NCI-H1105 (cell line): Measurements from ENCODE around the gene RNF123.

Experiments used
- DNase-seq: peaks from one replicate; lab custom pipeline; 2025; lab: John Stamatoyannopoulos, UW

Gene RNF123

DNA sequence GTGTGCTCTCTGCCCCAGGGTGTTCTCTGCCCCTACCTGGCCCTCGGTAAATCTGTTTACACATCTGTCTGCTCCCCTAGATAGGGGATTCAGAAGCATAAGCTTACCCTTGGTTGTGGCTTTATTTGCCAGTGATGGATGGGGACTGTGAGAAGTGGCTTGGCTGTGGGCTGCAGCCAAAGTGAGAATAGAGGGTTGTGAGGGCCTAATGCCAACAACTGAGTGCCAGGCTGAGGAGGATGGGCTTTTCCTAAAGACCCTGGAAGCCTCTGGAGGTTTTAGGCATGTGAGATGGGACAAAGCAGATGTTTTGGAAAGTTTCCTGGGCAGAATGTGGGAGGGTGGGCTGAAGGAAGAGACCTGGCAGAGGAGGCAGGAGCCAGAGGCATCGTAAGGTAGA, 30.6 kb upstream of the RNF123 start:
- DNase-seq, result no peak

DNA sequence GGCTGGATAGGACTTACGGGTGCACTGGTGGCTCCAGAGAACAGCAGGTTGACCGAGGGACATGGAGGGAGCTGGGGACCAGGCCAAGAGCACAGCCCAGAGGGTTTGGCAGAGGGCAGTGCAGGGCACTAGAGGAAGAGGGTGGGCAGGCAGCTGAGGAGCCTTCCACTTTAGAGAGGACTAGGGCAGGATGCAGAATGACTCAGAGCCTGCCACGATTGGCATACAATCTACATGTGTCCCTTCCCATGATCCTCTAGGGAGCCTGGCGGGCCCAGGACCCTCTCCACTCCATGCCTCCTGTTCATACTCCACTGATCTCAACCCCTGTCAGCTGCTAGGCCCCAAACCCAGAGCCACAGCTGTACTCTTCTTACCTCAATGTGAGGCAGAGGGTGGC, 29.6 kb upstream of the RNF123 start:
- no peak for DNase-seq

DNA sequence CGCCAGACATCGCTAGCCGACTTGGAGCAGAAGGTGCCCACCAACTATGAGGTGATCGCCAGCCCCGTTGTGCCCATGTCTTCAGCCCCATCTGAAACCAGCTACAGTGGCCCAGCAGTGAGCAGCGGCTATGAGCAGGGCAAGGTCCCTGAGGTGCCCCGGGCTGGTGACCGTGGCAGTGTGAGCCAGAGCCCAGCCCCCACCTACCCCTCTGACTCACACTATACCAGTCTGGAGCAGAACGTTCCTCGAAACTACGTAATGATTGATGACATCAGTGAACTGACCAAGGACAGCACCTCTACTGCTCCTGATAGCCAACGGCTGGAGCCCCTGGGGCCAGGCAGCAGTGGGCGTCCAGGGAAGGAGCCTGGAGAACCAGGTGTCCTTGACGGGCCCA, 28.1 kb upstream of the RNF123 start:
- DNase-seq, result no peak

DNA sequence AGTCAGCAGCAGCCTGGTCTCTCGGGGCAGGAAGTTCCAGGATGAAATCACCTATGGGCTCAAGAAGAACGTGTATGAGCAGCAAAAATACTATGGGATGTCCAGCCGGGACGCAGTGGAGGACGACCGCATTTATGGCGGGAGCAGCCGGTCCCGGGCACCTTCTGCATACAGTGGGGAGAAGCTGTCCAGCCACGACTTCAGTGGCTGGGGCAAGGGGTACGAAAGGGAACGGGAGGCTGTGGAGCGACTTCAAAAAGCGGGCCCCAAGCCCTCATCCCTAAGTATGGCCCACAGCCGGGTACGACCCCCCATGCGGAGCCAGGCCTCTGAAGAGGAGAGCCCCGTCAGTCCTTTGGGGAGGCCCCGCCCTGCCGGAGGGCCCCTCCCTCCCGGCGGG, 27.3 kb upstream of the RNF123 start:
- no peak for DNase-seq

DNA sequence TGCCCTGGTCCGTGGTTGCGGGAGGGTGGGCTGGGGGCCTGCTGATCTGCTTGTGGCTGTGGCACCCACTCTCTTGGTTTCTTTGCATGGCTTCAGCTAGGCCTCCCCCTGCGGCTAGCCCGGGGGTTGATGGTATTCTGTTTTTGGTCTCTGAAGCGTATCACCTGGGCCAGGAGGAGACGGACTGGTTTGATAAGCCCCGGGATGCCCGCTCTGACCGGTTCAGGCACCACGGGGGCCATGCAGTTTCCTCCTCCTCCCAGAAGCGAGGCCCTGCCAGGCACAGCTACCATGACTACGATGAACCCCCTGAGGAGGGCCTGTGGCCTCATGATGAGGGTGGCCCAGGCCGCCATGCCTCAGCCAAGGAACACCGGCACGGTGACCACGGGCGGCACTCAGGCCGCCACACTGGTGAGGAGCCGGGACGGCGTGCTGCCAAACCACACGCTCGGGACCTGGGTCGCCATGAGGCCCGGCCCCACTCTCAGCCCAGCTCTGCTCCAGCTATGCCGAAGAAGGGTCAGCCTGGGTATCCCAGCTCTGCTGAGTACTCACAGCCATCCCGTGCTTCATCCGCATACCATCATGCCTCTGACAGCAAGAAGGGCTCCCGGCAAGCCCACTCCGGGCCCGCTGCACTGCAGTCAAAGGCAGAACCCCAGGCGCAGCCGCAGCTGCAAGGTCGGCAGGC, 26.5 kb upstream of the RNF123 start:
- DNase-seq, result no peak

DNA sequence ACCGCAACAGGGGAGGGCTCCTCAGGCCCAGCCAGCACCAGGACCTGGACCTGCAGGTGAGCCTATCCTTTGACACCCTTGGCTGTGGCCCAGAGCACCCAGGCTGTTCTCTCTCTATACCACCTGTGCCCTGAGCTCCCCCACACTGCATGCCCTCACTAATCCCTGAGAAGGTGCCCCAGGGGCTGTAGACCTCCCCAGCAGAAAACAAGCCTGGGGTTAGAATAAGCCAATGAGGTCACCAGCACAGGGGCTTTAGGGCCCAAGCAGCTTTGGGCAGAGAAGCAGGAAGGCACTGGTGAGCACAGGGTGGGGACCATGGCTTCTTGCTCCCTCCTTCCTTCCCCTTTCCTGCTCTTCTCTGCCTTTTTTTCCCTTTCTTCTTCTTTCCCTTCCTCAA, 25.5 kb upstream of the RNF123 start:
- no peak for DNase-seq

DNA sequence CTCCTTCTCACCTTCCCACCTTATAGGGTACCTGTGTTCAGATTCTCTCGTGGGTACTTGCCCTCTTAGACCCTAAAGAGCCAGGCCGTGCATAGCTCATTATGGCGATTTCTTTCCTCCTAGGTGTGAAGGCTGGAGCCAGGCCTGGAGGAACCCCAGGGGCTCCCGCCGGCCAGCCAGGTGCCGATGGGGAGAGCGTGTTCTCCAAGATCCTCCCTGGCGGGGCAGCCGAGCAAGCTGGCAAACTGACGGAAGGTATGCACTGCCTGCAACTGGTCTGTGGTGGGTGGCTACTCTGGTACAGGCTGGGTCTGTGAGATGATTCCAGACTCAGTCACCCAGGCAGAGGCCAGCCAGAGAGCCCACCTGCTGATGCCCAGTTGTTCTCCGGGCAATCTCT, 25.1 kb upstream of the RNF123 start:
- no peak for DNase-seq

DNA sequence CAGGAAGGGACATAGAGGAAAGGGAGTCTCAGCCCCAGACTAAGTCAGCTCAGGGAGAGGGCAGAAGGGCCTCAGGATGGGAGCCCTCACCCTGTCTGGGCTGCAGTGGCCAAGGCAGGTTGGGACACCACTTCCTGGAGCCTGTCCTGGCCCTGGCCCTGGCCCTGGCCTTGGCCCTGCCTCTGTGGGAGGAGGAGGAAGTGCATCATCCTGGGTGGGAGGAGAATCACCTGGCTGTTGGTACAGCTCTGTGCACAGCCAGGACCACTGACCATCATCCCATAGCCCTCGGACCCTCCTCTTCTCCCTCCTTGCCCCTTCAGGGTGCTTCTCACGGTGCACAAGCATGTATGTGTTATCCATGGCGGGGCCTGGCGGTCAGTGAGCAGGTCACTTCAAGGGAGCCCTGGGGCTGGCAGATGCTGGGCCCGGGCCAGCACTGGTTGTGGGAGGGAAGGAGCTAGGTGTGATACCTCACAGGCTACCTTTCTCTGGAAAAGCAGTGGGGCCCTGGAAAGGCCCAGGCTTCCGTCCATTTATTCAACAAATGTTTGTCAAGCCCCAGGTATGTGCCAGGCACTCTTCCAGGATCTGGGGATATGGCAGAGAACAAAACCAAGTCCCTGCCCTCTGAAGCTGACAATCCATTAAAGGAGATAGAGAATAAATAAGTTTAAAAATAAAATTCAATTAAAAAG, 23.4 kb upstream of the RNF123 start:
- DNase-seq, result no peak

DNA sequence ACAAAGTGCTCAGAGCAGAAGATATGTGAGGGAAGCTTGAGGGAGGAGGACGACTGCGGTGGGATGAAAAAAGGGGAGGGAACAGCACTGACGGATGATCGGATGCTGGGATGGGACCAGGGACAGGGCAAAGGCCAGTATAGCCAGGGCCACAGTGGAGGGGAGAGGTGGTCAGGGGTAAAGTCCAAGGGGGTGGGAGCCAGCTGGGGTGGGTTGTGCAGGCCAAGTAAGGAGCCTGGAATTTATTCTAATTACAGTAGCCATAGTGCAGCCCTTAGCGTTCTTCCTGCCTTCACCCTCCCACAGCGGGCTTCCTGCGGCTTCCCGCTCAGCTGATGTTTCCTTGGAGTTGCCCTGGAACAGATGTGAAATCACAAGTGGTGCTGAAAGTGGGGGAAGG, 22.8 kb upstream of the RNF123 start:
- no peak for DNase-seq

DNA sequence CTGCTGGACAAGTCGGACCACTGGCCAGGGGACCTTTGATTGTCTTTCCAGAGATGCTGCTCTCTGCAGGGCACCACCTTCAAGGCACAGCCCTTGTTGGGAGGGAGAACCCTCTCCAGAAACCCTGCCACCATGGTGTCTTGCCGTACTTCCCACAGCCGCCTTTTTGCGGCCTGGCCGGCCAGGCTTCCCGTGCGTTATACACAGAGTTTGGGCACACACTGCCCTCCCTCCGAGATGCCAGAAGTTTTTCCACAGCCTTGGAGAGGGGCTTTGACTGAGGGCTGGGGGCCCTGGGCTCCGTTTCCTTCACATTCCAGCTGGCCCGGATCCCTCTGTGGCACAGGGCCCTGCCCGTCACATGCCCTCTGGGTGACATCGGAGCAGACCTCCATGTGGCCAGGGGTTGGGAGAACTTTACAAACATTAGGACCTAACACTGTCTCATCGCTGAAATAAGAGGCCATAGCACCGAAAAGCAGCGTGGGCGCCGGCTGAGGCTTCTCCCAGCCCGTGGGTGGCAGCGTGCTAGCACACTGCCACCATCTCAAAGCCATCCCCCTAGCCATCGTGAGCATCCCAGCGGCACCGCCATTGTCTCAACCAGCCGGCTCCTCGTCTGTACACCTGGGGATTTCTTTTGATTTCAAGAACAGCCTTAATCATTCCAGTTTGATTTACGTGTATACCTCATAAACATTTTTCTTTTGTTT, 21.5 kb upstream of the RNF123 start:
- DNase-seq, result no peak

DNA sequence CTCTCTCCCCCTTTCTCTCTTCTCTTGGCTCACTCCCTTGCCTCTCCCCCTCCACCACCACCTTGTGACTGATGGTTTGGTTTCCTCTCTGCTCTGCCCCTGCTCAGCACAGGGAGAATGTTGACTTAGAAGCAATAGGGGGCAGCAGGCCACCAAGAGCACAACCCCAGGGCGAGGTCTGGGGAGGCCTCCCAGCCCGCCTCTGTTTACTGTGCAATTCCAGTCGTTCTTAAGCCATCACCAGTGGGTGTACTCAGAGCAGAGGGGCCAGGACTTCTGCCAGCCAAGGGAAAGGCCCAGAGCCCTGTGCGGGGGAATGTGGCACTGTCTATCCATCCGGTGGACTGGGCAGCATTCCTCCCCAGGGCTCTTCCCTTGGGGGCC, 21.0 kb upstream of the RNF123 start:
- DNase-seq, result no peak

DNA sequence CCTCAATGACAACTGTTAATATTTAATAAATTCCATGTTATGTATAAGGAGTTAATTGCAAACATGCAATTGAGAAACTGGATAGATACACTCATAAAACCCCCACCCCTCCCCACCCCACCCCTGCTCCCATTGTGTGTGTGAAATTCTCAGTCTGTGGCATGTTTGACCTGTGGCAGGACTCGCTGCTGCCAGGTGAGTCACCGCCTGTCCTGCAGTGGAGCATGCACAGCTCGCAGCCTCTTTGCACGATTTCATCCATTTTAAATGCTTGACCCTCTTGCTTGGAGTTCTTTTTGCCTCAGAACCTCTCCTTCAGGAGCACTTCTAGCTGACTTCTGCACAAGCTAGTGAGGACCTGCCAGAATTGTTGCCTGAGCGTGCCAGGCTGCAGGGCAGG, 20.5 kb upstream of the RNF123 start:
- DNase-seq, result no peak

DNA sequence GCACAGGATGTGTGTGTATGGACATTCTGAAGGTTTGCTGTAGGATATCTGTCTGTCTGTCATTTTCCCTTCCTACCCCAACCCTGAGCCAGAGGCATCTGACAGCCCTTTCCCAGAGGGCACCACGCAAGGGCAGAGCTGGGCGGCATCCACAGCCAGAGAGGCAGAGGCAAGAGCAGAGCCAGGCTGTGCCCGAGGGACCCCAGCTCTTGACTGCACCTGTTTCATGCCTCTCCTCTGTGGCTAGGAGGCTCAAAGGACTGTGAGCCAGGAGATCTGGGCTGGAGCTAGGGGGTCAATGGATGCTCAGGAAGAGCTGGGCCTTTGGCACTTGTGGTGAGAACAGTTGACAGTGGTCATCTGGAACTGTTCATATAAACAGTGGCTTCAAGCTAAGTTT, 20.0 kb upstream of the RNF123 start:
- DNase-seq, result no peak

DNA sequence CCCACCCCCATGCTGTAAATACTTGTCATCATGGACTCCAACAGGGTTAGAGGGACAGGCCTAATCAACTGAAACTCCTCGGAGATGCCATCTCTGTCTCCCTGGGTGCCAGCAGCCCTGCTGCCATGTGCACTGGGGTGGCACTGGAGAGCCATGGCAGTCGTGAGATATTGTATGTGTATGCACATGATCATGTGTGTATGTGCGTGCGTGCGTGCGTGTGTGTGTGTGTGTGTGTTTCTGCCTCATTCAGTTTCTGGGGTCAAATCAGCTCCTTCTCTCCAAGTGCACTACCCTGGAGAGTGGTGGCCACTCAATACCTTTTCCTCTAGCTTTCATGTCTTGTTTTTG, 18.4 kb upstream of the RNF123 start:
- DNase-seq, result no peak

DNA sequence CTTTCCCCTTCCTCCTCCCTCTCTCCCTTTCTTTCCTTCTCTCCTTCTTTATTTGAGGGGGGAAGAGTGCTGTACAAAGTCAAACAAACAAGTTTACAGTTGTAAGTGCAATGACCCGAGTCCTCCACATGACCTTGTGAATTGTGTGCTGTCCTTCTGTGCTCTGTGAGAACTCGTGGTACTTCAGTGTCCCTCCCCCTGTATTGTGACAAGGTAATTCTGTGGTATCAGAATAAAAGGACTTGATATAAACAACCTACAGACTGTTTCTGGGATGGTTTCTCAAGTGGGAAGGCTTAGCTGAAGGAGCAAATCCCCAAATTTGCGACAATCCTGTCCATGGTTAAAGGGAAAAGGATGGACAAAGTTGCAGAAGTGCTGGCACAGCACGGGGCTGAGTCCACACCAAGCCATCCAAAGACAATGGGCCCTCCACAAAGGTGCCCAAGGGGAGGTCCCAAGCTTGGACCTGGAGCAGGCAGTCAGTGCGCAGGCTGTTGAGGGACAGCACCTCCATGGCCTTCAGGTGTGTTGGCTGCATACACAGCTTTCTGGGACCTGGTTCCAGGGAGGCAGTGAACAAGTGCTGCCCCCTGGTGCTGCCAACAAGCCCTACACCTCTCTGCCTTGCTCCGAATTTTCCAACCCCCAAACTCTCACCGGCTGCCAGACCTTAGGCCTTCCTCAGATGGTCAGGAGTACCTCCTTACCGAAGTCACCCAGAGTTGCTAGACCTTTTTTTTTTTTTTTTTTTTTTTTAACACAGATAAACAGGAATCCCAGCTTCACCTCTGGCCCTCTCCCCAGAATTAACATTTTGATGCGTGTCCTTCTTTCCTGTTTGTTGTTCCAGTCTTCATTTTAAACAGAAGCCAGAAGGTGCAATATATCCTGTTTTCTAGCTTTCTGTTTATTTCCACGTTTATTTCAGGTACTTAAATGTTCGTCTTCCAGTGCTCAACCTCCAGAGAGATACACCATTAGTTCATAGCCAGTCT, 17.8 kb upstream of the RNF123 start:
- no peak for DNase-seq

DNA sequence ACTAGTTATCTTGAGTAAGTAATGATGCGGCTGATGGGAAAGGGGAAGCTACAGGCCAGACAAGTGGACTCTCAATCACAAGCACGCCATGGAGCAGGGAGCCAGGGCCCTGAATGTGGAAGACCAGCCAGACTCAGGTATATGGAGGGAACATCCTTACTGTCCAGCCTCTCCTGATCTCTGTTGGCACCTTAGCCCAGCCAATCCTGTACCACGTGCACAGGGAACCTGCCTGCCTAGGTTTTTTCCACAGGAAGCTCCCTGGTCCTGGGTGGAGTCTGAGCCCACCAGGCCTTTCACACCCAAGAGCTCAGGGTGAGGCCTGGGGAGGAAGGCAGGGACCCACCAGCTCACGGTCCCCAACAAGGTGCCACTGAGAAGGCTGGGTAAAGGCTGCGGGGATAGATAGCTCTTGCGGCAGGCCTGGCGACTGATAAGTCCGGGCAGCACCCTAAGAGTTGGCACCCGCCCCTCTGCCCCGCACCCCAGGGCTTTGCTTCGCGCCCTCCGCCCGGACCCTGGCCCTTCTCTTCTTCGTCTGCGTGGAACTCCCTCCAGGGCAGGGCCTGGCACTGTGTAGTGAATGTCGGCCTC, 16.1 kb upstream of the RNF123 start:
- no peak for DNase-seq

DNA sequence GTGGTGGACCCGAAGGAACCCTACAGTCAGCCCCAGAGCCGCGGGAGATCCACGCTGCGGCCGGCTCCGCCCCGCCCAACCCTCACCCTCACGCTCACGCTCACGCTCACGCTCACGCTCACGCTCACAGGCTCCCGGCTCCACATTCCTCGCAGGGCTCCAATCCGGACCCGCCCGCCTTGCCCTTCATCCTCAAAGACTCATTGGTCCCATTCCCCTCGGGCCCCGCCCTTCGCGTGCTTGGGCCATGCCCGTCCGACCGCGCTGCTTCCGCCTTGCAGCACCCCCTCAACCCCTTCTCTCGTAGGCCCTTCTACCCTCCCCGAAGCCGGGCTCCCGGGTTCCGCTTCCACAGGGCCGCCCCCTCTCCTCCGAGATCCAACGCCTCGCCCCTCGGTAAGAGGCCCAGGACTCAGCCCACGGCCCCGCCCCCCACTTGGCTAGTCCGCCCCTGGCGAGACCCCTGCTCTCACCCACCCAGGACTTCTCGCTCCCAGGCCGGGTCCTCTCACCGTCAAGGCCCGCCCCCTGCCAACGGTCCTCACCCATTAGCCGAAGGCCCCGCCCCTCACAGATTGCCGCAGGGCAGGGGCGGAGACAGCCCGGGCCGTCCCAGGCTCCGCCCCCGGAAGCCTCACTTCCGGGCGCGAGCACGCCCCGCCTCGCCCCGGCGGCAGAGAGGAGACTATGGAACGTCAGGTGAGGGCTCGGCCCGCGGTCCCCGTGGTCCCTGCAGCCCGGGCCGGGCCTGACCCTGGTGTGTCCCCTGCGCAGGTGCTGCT, 15.5 kb upstream of the RNF123 start, which contains the start of gene APEH:
Gene APEH, plus strand, starts transcription at position 637 of the 782 bp plus-strand sequence. Its CDS starts 51 bp downstream, at position 688.
- no peak for DNase-seq

DNA sequence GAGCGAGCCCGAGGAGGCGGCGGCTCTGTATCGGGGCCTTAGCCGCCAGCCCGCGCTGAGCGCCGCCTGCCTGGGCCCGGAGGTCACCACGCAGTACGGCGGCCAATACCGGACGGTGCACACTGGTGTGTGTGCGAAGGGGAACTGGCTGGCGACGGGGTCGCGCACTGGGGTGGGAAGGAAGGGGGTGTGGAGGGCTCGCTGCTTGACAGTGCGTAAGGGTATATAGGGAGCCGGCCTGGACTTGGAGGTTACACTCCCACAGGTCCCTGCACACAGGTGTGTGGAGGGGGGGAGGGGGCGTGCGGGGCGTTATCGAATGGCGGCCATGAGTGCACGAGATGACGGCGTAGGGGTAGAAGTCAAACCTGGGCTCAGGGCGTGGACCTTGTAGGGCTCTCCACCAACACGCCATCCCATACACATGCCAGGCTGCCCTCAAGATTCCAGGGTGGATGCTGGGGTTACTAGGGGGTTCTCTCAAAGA, 14.8 kb upstream of the RNF123 start:
- no peak for DNase-seq

DNA sequence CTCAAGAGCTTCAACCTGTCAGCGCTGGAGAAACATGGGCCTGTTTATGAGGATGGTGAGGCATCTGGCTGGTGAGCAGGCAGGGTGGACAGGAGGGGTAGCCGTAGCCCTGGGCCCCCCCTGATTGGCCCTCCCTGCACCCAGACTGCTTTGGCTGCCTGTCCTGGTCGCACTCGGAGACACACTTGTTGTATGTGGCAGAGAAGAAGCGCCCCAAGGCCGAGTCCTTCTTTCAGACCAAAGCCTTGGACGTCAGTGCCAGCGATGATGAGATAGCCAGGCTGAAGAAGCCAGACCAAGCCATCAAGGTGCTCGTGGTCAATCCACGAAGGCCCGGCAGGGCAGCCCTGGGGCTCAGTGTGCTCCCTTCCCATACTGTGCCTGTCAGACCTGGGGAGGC, 13.4 kb upstream of the RNF123 start:
- DNase-seq, result no peak

DNA sequence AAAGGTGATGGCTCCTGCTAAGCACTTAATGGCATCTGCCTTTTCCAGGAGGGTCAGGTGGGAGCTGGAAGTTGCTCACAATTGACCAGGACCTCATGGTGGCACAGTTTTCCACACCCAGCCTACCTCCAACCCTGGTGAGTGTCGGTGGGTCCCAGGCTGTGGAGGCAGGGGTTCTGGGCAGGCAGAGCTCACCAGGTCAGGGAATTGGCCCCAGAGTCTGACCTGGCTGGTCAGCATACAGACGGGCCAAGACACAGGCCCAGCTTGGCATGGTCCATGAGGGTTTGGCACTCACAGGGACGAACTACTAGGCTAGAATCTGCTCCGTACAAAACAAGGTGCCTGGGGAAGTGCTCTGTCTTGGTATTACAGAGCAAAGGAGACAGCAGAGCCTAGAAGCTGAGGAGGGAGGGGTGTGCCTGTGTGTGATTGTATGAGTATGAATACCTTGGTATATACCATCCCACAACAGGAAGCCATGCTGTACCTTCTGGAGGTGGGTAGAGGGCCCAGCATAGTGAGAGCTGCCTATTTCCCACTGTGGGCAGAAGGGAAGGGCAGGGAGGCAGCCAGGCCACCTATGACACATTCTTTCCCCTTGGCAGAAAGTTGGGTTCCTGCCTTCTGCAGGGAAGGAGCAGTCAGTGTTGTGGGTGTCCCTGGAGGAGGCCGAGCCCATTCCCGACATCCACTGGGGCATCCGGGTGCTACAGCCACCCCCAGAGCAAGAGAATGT, 8.7 kb upstream of the RNF123 start:
- DNase-seq, result no peak
